Measurements from ENCODE around the gene VANGL2.

DNA sequence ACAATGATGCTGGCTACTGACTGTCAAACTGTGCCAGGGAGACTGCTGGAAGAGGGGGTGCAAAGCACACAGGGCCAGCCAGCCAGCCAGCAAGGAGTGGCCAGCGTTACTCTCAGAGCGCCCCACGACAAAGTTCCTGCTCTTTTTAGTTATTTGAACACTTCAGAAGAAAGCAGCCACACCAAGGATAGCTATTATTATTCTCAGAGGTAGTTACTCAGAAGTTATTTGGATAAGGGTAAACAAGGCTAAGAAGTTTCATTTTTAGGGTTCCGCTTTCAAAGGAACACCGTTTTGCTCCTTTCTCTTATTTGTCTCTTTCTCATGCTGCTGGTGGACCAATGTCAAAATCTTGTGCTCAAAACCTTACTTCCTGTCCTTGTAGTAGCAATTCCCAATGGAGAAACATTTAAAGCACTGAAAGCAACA, 59.9 kb downstream of the VANGL2 start:
- no peak for TF ChIP-seq CTCF (IDR thresholded peaks at IDR 0.05)
- TF ChIP-seq POLR2A (IDR thresholded peaks at IDR 0.05), result no peak
